ENCODE measurements around the gene DNAJC1. TPM values are rescaled to one million over a fixed set of nuclear protein-coding genes. Genes with fewer than 3 reads are reported as not detected.
"Not testable (repeated sequence)": the region's sequence is repeated elsewhere in the genome, so short reads cannot be mapped to it uniquely, and the experiment has no call there.

Gene DNAJC1
- total RNA-seq, 3 donors from 2014 or later = 63.7 to 93.0 (median 92.1) TPM

DNA sequence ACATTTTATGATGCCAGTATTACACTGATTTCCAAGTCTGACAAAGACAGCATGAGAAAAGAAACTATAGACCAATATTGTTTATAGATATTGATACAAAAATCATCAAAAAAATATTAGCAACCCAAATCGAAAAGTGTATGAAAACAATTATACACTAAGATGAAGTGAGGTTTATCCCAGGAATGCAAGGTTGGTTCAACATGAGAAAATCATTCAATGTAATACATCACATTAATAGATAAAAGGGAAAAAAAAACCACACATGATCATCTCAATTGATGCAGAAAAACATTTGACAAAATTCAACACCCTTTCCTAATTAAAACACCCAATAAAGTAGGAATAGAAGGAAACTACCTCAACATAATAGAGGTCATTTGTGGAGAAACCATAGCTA, 153.9 kb downstream of the DNAJC1 start:
- Histone ChIP-seq H3K36me3 (no peaks in the 10 kb centered on the region), H3K27me3 (no peaks in the 10 kb centered on the region), H3K4me1 (no peaks in the 10 kb centered on the region), H3K9me3 (peaks cover 0 to 19% of the 10 kb centered on the region in 2 donors), H3K27ac (no peak overlapping the region), H3K4me3 (no peak overlapping the region)
- no peak for DNase-seq (ENCODE audit: low spot score in 2 of 2)
- TF ChIP-seq POLR2AphosphoS5 (IDR thresholded peaks at IDR 0.05) (no peak), POLR2A (IDR thresholded peaks at IDR 0.05) (no peak)
- TF ChIP-seq, protein P1, sequence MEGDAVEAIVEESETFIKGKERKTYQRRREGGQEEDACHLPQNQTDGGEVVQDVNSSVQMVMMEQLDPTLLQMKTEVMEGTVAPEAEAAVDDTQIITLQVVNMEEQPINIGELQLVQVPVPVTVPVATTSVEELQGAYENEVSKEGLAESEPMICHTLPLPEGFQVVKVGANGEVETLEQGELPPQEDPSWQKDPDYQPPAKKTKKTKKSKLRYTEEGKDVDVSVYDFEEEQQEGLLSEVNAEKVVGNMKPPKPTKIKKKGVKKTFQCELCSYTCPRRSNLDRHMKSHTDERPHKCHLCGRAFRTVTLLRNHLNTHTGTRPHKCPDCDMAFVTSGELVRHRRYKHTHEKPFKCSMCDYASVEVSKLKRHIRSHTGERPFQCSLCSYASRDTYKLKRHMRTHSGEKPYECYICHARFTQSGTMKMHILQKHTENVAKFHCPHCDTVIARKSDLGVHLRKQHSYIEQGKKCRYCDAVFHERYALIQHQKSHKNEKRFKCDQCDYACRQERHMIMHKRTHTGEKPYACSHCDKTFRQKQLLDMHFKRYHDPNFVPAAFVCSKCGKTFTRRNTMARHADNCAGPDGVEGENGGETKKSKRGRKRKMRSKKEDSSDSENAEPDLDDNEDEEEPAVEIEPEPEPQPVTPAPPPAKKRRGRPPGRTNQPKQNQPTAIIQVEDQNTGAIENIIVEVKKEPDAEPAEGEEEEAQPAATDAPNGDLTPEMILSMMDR (IDR thresholded peaks at IDR 0.05) = no peak
- intact Hi-C loops (cut with DNase I; ENCODE audit: low total_unique reads) = no loop called here

DNA sequence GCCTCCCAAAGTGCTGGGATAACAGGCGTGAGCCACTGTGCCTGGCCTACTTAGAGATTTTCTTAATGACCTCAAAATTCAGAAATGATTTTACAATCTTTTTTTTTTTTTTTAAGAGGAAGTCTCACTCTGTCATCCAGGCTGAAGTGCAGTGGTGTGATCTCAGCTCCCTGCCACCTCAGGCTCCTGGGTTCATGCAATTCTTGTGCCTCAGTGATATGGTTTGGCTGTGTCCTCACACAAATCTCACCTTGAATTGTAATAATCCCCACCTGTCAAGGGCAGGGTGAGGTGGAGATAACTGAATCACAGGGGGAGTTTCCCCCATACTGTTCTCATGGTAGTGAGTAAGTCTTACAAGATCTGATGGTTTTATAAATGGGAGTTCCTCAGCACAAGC, 159.9 kb downstream of the DNAJC1 start:
- intact Hi-C loops (cut with DNase I; ENCODE audit: low total_unique reads) = no loop called here
- TF ChIP-seq, protein P1 (IDR thresholded peaks at IDR 0.05) = no peak
- TF ChIP-seq POLR2A (IDR thresholded peaks at IDR 0.05) (no peak), POLR2AphosphoS5 (IDR thresholded peaks at IDR 0.05) (no peak)
- Histone ChIP-seq H3K36me3 (no peaks in the 10 kb centered on the region), H3K4me1 (no peaks in the 10 kb centered on the region), H3K9me3 (no peaks in the 10 kb centered on the region), H3K27me3 (no peaks in the 10 kb centered on the region), H3K4me3 (no peak overlapping the region), H3K27ac (no peak overlapping the region)
- DNase-seq (ENCODE audit: low spot score in 2 of 2) = no peak

DNA sequence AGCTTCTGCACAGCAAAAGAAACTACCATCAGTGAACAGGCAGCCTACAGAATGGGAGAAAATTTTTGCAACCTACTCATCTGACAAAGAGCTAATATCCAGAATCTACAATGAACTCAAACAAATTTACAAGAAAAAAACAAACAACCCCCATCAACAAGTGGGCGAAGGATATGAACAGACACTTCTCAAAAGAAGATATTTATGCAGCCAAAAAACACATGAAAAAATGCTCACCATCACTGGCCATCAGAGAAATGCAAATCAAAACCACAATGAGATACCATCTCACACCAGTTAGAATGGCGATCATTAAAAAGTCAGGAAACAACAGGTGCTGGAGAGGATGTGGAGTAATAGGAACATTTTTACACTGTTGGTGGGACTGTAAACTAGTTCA, 162.3 kb downstream of the DNAJC1 start:
- H3K4me1 ChIP-seq; H3K36me3 ChIP-seq; DNase-seq (ENCODE audit: low spot score in 2 of 2); H3K27ac ChIP-seq; intact Hi-C loops (cut with DNase I; ENCODE audit: low total_unique reads); H3K4me3 ChIP-seq; H3K9me3 ChIP-seq; H3K27me3 ChIP-seq: not testable (repeated sequence)

DNA sequence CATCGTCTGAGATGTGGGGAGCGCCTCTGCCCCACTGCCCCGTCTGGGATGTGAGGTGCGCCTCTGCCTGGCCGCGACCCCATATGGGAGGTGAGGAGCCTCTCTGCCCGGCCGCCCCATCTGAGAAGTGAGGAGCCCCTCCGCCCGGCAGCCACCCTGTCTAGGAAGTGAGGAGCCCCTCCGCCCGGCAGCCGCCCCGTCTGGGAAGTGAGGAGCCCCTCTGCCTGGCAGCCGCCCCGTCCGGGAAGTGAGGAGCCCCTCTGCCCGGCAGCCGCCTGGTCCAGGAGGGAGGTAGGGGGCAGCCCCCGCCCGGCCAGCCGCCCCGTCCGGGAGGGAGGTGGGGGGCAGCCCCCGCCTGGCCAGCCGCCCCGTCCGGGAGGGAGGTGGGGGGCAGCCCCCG, 166.0 kb downstream of the DNAJC1 start:
- DNase-seq (ENCODE audit: low spot score in 2 of 2); H3K27me3 ChIP-seq; H3K27ac ChIP-seq; H3K36me3 ChIP-seq; H3K4me1 ChIP-seq; H3K4me3 ChIP-seq; intact Hi-C loops (cut with DNase I; ENCODE audit: low total_unique reads): not testable (repeated sequence)
- H3K9me3 ChIP-seq = peaks cover 13 to 27% of the 10 kb centered on the region in 2 donors

DNA sequence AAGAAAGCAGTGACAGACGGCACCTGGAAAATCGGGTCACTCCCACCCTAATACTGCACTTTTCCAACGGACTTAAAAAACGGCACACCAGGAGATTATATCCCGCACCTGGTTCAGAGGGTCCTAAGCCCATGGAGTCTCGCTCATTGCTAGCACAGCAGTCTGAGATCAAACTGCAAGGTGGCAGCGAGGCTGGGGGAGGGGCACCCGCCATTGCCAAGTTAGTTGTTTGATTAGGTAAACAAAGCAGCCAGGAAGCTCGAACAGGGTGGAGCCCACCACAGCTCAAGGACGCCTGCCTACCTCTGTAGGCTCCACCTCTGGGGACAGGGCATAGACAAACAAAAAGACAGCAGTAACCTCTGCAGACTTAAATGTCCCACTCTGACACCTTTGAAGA, 169.0 kb downstream of the DNAJC1 start:
- H3K4me3 ChIP-seq; intact Hi-C loops (cut with DNase I; ENCODE audit: low total_unique reads); H3K27me3 ChIP-seq; H3K4me1 ChIP-seq; DNase-seq (ENCODE audit: low spot score in 2 of 2); H3K27ac ChIP-seq; H3K36me3 ChIP-seq: not testable (repeated sequence)
- H3K9me3 ChIP-seq = peaks cover 13 to 35% of the 10 kb centered on the region in 2 donors

DNA sequence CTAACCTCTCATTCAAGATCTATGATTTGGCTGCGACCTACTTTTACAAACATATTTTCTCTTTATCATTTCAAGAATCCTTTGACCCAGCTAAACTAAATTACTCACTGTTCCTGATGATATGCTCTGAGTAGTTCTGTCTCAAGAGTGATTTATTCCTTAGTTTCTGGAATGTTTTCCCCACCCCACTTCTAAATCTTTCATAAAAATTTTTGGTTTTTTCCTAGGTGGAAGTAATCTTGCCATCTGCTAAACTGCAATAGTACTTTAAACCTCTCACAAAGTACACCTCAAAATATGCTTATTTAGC, 170.8 kb downstream of the DNAJC1 start:
- H3K27me3 ChIP-seq = no peaks in the 10 kb centered on the region
- no peak overlapping the region for H3K4me3 ChIP-seq
- no peak overlapping the region for H3K27ac ChIP-seq
- DNase-seq (ENCODE audit: low spot score in 2 of 2) = no peak
- peaks cover 20 to 51% of the 10 kb centered on the region in 2 donors for H3K9me3 ChIP-seq
- intact Hi-C loops (cut with DNase I; ENCODE audit: low total_unique reads) = no loop called here
- no peaks in the 10 kb centered on the region for H3K4me1 ChIP-seq
- H3K36me3 ChIP-seq = no peaks in the 10 kb centered on the region
- TF ChIP-seq, protein P1 (IDR thresholded peaks at IDR 0.05) = no peak
- TF ChIP-seq POLR2A (IDR thresholded peaks at IDR 0.05) (no peak), POLR2AphosphoS5 (IDR thresholded peaks at IDR 0.05) (no peak)
